Loucy (cell line): ENCODE measurements around the gene PLET1.

Experiments
- H2AFZ ChIP-seq: fragments of 200-600 bp; sonication (generic); 2 replicates; pipeline ENCODE4 v1.6.0; 2016; ENCODE audit warnings: antibody characterized with exemption, mild to moderate bottlenecking, low read length, moderate library complexity
- H3F3A ChIP-seq: fragments of 200-600 bp; 2 replicates; pipeline ENCODE4 v1.6.0; 2016; ENCODE audit warnings: antibody characterized with exemption, low read depth, mild to moderate bottlenecking
- H3K27me3 ChIP-seq: fragments of 200-600 bp; sonication (generic); 2 replicates; pipeline ENCODE4 v1.6.1; 2014; ENCODE audit warnings: low read length, mild to moderate bottlenecking; ENCODE audit not compliant: insufficient read depth, poor library complexity, severe bottlenecking
- H3K36me3 ChIP-seq: fragments of 200-600 bp; sonication (generic); 2 replicates; pipeline ENCODE4 v1.6.1; 2016; ENCODE audit warnings: low read length; ENCODE audit not compliant: insufficient read depth
- H3K4me1 ChIP-seq: fragments of 200-600 bp; sonication (generic); 2 replicates; pipeline ENCODE4 v1.5.1; 2014; ENCODE audit warnings: low read length, mild to moderate bottlenecking; ENCODE audit not compliant: insufficient read depth, poor library complexity, severe bottlenecking
- H3K4me2 ChIP-seq: fragments of 200-600 bp; sonication (generic); 2 replicates; pipeline ENCODE4 v1.6.0; 2014; ENCODE audit warnings: antibody characterized with exemption, low read length, low read depth, mild to moderate bottlenecking; ENCODE audit not compliant: poor library complexity, severe bottlenecking
- H3K4me3 ChIP-seq: fragments of 200-600 bp; sonication (generic); 2 replicates; pipeline ENCODE4 v1.5.1; 2014; ENCODE audit warnings: low read length, mild to moderate bottlenecking, mixed read lengths; ENCODE audit not compliant: poor library complexity, severe bottlenecking
- H3K79me2 ChIP-seq: fragments of 200-600 bp; sonication (generic); 2 replicates; pipeline ENCODE4 v1.6.1; 2014; ENCODE audit warnings: low read length; ENCODE audit not compliant: insufficient read depth
- H3K9ac ChIP-seq: fragments of 200-600 bp; sonication (generic); 2 replicates; pipeline ENCODE4 v1.6.0; 2014; ENCODE audit warnings: mild to moderate bottlenecking, low read depth, low read length, moderate library complexity; ENCODE audit not compliant: poor library complexity, severe bottlenecking
- H3K9me2 ChIP-seq: fragments of 200-600 bp; sonication (generic); replicated peaks from 2 replicates; pipeline ENCODE4 v1.6.1; 2016; ENCODE audit warnings: low read depth, low read length, mixed read lengths
- H3K9me3 ChIP-seq: fragments of 200-600 bp; sonication (generic); 2 replicates; pipeline ENCODE4 v1.6.1; 2014; ENCODE audit warnings: mild to moderate bottlenecking, antibody characterized with exemption, low read length, low read depth; ENCODE audit not compliant: insufficient read depth
- H4K20me1 ChIP-seq: fragments of 200-600 bp; sonication (generic); 2 replicates; pipeline ENCODE4 v1.6.0; 2014; ENCODE audit warnings: antibody characterized with exemption, low read length, mild to moderate bottlenecking; ENCODE audit not compliant: insufficient read depth, poor library complexity, severe bottlenecking
- EZH2phosphoT487 ChIP-seq: fragments of 200-600 bp; IDR thresholded peaks from 2 replicates; pipeline ENCODE4 v1.6.1; 2018; ENCODE audit warnings: antibody characterized with exemption, mild to moderate bottlenecking, moderate library complexity, borderline replicate concordance
- TF ChIP-seq, protein P1 (sequence below): fragments of 200-600 bp; sonication (generic); conservative IDR thresholded peaks from 2 replicates; pipeline ENCODE4 v1.5.1; 2014; ENCODE audit warnings: mild to moderate bottlenecking, antibody characterized with exemption, low read length

PLET1 gene

DNA sequence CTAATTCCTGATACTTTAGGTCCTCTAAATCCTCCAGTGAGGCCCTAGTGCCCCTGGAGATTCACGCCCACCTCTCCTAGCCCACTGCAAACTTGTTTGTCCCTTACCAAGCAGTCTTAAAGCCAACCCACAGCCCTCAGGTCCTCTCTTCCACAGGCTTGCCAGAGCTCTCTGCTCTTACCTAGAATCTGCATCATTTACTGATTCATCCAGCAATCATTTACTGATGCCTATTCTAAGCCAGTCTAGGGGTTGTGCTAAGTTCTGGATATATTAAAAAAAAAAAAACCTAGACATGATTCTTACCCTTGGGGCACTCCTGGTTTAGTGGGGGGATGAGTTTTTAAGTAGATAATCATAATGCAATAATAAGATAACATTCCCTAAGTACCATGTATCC lies 43.0 kb upstream of the PLET1 start:
- no peaks in the 10 kb centered on the region for H3K9me3 ChIP-seq
- 0 out of 2 replicates have a peak, but pooled peaks cover 3% of the 10 kb centered on the region for H3F3A ChIP-seq
- H4K20me1 ChIP-seq = no peaks in the 10 kb centered on the region
- H3K4me3 ChIP-seq = no peak overlapping the region
- no peaks in the 10 kb centered on the region for H3K79me2 ChIP-seq
- H3K9me2 ChIP-seq = no peaks in the 10 kb centered on the region
- no peaks in the 10 kb centered on the region for H3K27me3 ChIP-seq
- no peak for TF ChIP-seq EZH2phosphoT487
- TF ChIP-seq, protein P1, sequence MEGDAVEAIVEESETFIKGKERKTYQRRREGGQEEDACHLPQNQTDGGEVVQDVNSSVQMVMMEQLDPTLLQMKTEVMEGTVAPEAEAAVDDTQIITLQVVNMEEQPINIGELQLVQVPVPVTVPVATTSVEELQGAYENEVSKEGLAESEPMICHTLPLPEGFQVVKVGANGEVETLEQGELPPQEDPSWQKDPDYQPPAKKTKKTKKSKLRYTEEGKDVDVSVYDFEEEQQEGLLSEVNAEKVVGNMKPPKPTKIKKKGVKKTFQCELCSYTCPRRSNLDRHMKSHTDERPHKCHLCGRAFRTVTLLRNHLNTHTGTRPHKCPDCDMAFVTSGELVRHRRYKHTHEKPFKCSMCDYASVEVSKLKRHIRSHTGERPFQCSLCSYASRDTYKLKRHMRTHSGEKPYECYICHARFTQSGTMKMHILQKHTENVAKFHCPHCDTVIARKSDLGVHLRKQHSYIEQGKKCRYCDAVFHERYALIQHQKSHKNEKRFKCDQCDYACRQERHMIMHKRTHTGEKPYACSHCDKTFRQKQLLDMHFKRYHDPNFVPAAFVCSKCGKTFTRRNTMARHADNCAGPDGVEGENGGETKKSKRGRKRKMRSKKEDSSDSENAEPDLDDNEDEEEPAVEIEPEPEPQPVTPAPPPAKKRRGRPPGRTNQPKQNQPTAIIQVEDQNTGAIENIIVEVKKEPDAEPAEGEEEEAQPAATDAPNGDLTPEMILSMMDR = no peak
- peaks cover 32% of the 10 kb centered on the region for H3K4me1 ChIP-seq
- H3K4me2 ChIP-seq = no peak overlapping the region
- no peaks in the 10 kb centered on the region for H3K36me3 ChIP-seq
- H2AFZ ChIP-seq = no peak overlapping the region
- H3K9ac ChIP-seq = no peak overlapping the region

DNA sequence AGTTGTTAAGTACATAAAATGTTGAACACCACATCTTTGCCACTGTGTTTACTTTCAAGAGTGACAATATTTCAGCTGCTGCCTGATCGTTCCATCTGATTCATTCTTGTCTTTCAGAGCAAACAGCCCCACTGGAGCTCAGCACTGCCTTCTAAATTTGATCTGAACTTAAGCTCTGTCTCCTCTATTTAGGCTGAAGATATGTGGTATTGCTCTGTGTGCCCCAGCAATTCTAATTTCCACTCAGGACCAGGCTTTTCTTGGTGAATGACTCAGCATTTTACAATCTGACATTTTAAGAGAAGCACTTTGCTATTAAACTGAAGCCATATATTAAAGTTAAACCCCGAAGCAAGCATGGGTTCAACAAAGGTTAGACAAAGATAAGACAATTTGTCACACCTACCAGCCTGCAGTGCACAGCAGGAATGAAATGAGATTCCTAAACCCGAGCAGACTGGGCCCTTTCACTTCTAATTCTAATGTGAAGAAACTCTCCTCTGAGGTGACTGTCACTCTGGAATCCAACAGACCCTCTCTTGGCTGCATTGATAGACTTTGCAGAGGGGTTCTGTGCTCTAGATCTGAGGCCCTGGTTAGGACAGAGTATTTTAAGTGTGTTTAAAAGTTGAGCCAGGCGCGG lies 41.7 kb upstream of the PLET1 start:
- Histone ChIP-seq H3K79me2 (no peaks in the 10 kb centered on the region), H3K4me2 (peak overlapping the region; percentile 49), H3K4me3 (no peak overlapping the region), H3K9ac (peak overlapping the region; percentile 41), H3K27me3 (no peaks in the 10 kb centered on the region), H3K36me3 (no peaks in the 10 kb centered on the region), H2AFZ (peak overlapping the region; percentile 79), H4K20me1 (no peaks in the 10 kb centered on the region), H3F3A (0 out of 2 replicates have a peak, but pooled peaks cover 3% of the 10 kb centered on the region), H3K9me2 (no peaks in the 10 kb centered on the region), H3K4me1 (peaks cover 43% of the 10 kb centered on the region), H3K9me3 (no peaks in the 10 kb centered on the region)
- TF ChIP-seq, protein P1 = no peak

- Histone ChIP-seq H3K9me3 (no peaks in the 10 kb centered on the region), H3K4me2 (no peak overlapping the region), H3K9me2 (no peaks in the 10 kb centered on the region), H3K27me3 (no peaks in the 10 kb centered on the region), H3K9ac (no peak overlapping the region), H4K20me1 (no peaks in the 10 kb centered on the region), H3K36me3 (no peaks in the 10 kb centered on the region), H3K79me2 (no peaks in the 10 kb centered on the region), H3F3A (0 out of 2 replicates have a peak, but pooled peaks cover 3% of the 10 kb centered on the region), H3K4me3 (no peak overlapping the region), H3K4me1 (peaks cover 57% of the 10 kb centered on the region), H2AFZ (no peak overlapping the region)
- TF ChIP-seq EZH2phosphoT487 = no peak
- TF ChIP-seq, protein P1 = no peak
Observed at GRCh38 chr11:112300094-112300786, 39.6 kb upstream of the PLET1 start.
